HG03039 (cell line): ENCODE measurements around the gene MTCH1.
"Not testable (repeated sequence)": the region's sequence is repeated elsewhere in the genome, so short reads cannot be mapped to it uniquely, and the experiment has no call there.

ENCODE experiments used
- ATAC-seq: cut with Tn5 transposase; IDR thresholded peaks from one replicate; pipeline ENCODE4 v1.9.1; 2021; ENCODE audit warnings: mild to moderate bottlenecking, moderate library complexity; ENCODE audit not compliant: unreplicated experiment

MTCH1 gene

GRCh38 chr6:36997811-36998722 lies 12.1 kb upstream of the MTCH1 start:
- ATAC-seq, result no peak

GRCh38 chr6:36990401-36990800 lies 4.4 kb upstream of the MTCH1 start:
- not testable (repeated sequence) for ATAC-seq

GRCh38 chr6:36989264-36989663 lies 3.3 kb upstream of the MTCH1 start:
- no peak for ATAC-seq

- ATAC-seq, result no peak
These were observed 680 bp upstream of the MTCH1 start for GRCh38 chr6:36986704-36987047.

GRCh38 chr6:36985417-36985807 lies 584 bp downstream of the MTCH1 start:
- ATAC-seq, result no peak

- ATAC-seq, result no peak
These were observed 1.2 kb downstream of the MTCH1 start for GRCh38 chr6:36984581-36985416.

GRCh38 chr6:36983538-36983937 lies 2.5 kb downstream of the MTCH1 start:
- ATAC-seq, result no peak

- no peak for ATAC-seq
These were observed 4.9 kb downstream of the MTCH1 start for GRCh38 chr6:36980876-36981619.

- no peak for ATAC-seq
These were observed 5.9 kb downstream of the MTCH1 start for GRCh38 chr6:36980129-36980528.

- no peak for ATAC-seq
These were observed 6.7 kb downstream of the MTCH1 start for GRCh38 chr6:36979347-36979742.

GRCh38 chr6:36978421-36979346 lies 7.3 kb downstream of the MTCH1 start:
- no peak for ATAC-seq

- ATAC-seq, result no peak
These were observed 8.5 kb downstream of the MTCH1 start for GRCh38 chr6:36977470-36977941.

- no peak for ATAC-seq
These were observed 9.1 kb downstream of the MTCH1 start for GRCh38 chr6:36976931-36977330.

- no peak for ATAC-seq
These were observed 9.5 kb downstream of the MTCH1 start for GRCh38 chr6:36976509-36976908.

- ATAC-seq, result no peak
These were observed 10.1 kb downstream of the MTCH1 start for GRCh38 chr6:36976007-36976264.

GRCh38 chr6:36975231-36976006 lies 10.6 kb downstream of the MTCH1 start:
- no peak for ATAC-seq

GRCh38 chr6:36973647-36974046 lies 12.3 kb downstream of the MTCH1 start:
- ATAC-seq, result no peak

- ATAC-seq, result no peak
These were observed 12.8 kb downstream of the MTCH1 start for GRCh38 chr6:36973190-36973589.

GRCh38 chr6:36971921-36972673 lies 13.9 kb downstream of the MTCH1 start:
- ATAC-seq, result no peak
